Heart left ventricle (tissue), 13 donors: ENCODE data around the gene CCL3.

Experiments used
- POLR2A ChIP-seq, 2 donors: fragments of 450-650 bp; IDR thresholded peaks; one replicate each; pipeline ENCODE4 v1.6.1; 2017; ENCODE audit warnings: antibody characterized with exemption in 2 of 2, mild to moderate bottlenecking in 2 of 2, moderate library complexity in 2 of 2
- TF ChIP-seq, protein P1 (sequence below), 12 donors: fragments of 200-600 bp; sonication (generic) in 4 of 12; IDR thresholded peaks; one replicate each; pipeline versions ENCODE4 v1.5.0 to v1.8.0; 2018 to 2022; ENCODE audit warnings: antibody characterized with exemption in 12 of 12, mild to moderate bottlenecking in 5 of 12
- donor health status: ischemic (EF 13 %, LVEDD 7.1; RV severe dilation, severe dysfunction).
- donor health status: DM: no; HTN: yes; CAD: no.
- donor health status: DM: no; HTN: no; CAD: no.
- donor health status: ischemic (EF 25% LVEDD 6.9; RV normal size, moderate dysfunction).
- donor health status: ischemic (EF 25% LVEDD 5.7; RV mildly dilated, moderate dysfunction).
- donor health status: ischemic (EF 35%, LVEDD 5.7; RV mildly dilated, moderate dysfunction).
- donor health status: nonischemic (EF 11% LVEDD 7.7; RV severe dilation, severe dysfunction).
- donor health status: DM: yes; HTN: yes; CAD: no.
- donor health status: PGD.
- donor health status: ischemic (EF 29% LVEDD 5.4; RV normal size, mild dysfunction).
- donor health status: nonischemic (EF 23%, LVEDD 6.1; RV moderate dilation, normal function).

DNA sequence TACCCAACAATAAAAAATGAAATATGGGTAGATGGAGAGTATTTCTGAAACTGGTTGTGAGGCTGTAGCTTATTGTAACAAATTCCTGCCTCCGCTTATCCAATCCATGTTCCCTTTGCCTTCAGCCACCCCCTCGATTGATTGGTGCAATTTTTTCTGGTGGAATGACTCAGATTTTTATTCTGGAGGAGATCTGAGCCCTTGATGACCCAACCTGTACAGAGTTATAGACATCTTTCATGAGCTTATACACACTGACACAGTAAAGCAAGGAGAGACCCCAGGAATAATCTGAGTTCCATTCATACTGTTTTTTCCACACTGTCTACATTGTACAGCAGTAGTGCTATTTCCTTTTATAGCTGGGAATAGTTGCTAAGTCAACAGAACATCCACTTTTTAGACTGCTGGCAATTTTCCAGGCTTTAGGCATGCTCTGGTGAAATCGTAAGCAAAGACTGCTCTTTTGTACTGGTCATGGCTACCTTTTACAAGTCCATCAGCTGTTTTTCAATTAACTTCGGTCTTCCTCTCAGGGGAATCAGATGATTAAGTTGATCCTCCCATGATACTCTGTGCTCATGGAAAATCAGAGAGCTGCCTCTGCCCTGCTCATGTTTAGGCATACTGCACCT, 43.8 kb upstream of the CCL3 start:
- TF ChIP-seq, protein P1, sequence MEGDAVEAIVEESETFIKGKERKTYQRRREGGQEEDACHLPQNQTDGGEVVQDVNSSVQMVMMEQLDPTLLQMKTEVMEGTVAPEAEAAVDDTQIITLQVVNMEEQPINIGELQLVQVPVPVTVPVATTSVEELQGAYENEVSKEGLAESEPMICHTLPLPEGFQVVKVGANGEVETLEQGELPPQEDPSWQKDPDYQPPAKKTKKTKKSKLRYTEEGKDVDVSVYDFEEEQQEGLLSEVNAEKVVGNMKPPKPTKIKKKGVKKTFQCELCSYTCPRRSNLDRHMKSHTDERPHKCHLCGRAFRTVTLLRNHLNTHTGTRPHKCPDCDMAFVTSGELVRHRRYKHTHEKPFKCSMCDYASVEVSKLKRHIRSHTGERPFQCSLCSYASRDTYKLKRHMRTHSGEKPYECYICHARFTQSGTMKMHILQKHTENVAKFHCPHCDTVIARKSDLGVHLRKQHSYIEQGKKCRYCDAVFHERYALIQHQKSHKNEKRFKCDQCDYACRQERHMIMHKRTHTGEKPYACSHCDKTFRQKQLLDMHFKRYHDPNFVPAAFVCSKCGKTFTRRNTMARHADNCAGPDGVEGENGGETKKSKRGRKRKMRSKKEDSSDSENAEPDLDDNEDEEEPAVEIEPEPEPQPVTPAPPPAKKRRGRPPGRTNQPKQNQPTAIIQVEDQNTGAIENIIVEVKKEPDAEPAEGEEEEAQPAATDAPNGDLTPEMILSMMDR (IDR thresholded peaks at IDR 0.05): no peak
- TF ChIP-seq POLR2A (IDR thresholded peaks at IDR 0.05): no peak
